HFF-Myc (cell line): ENCODE results near the gene MAP3K5.

Experiments used
- DNase-seq: peaks from one replicate; pipeline ENCODE4 v3.0.0-alpha.2; 2011; ENCODE audit warnings: low read depth; ENCODE audit errors: extremely low read depth
- H3K4me3 ChIP-seq: replicated peaks from 2 replicates; pipeline ENCODE4 v1.5.1; 2011; ENCODE audit warnings: low read depth, mild to moderate bottlenecking, control low read depth, low read length
- TF ChIP-seq, protein P1 (sequence below): IDR thresholded peaks from 2 replicates; pipeline ENCODE4 v1.5.1; 2012; ENCODE audit warnings: mild to moderate bottlenecking, low read depth, low read length, control low read depth; ENCODE audit errors: missing control alignments

MAP3K5 gene

DNA sequence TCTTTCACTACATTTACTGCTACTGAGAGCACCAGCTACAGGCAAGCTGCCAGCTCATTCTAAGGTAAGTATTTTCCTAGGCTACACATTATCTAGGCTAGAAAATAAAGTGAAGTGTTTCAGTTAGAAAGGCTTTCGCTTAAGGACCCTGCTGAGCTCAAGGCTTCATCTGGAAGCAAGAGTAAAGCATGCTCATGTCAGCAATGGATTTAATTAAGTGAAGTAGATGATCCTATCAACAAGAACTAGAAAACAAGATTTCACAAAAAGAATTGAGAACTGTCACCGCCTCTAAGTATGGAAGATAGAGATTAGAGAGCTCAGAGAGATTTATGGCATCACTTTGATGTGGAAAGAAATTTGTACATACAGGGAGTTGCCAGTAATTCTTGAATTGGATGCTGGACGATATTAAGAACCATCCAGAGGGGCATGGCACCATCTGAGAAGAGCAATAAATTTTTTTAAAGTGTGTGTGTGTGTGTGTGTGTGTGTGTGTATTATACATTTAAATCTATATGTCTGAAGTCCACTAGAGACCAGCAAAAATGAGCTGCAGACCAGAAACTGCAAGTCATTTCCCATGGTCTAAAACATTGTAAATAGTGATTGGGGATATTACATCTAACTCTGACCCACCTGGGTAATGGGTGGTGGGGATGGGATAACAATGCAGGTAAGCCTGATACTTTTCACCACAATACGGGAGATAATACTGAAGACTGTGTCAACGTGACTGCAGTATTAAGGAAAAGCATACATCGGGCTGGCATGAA is 136.8 kb downstream of the MAP3K5 start:
- no peak for DNase-seq
- H3K4me3 ChIP-seq, result no peak overlapping the region
- TF ChIP-seq, protein P1, sequence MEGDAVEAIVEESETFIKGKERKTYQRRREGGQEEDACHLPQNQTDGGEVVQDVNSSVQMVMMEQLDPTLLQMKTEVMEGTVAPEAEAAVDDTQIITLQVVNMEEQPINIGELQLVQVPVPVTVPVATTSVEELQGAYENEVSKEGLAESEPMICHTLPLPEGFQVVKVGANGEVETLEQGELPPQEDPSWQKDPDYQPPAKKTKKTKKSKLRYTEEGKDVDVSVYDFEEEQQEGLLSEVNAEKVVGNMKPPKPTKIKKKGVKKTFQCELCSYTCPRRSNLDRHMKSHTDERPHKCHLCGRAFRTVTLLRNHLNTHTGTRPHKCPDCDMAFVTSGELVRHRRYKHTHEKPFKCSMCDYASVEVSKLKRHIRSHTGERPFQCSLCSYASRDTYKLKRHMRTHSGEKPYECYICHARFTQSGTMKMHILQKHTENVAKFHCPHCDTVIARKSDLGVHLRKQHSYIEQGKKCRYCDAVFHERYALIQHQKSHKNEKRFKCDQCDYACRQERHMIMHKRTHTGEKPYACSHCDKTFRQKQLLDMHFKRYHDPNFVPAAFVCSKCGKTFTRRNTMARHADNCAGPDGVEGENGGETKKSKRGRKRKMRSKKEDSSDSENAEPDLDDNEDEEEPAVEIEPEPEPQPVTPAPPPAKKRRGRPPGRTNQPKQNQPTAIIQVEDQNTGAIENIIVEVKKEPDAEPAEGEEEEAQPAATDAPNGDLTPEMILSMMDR, result no peak

DNA sequence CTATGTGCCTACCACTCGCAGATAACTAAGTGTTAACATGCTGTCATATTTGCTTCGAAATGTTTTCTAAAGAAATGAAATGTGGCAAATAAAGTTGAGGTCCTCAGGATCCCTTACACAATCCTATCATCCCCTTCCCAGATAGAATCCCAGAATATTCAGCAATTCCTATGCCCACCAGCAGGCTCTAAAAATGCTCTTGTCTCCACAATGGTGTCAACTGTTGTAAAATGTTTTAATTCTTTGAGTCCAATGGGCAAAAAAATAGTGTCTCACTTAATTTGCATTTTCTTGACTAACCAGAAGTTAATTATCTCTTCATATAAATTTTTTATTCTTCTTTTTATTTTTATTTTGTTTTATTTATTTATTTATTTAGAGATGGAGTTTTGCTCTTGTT is 138.2 kb downstream of the MAP3K5 start:
- no peak for DNase-seq
- no peak overlapping the region for H3K4me3 ChIP-seq
- TF ChIP-seq, protein P1, result no peak

DNA sequence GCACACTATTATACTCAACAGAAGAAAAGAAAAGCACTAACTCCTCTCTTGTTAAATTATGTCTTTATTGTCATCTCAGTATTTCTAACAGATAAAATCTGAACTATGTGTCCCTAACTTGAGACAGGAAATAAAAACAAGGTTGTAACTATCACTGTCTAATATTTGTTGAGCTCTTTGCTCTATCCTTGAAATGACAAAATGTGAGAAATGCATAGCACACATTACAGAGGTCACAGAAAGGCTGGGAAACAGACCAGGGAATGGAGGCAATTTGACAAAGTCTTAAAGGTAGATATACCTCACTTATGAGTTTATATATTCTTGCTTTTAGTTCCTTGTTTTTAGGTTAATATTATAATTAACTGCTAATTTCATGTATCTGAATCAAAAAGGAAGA is 139.6 kb downstream of the MAP3K5 start:
- H3K4me3 ChIP-seq, result no peak overlapping the region
- no peak for DNase-seq
- TF ChIP-seq, protein P1, result no peak

DNA sequence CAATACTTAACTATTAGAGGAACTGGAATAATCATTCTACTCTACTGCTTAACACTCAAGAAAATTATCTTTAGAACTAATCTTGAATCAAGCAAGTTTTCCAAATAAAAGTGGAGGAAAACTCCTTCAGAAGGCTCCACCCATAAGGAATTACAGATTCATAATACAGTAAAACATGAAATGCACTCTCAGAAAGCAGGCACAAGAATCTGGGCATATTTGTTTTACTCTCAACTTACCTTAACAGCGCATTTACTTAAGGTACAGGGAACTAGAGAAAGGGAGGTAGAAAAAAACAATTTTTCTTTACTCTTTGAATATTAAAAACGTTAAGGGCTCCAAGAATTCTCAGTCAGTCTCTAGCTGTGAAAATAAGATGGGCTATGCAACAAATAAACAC is 140.3 kb downstream of the MAP3K5 start:
- H3K4me3 ChIP-seq, result no peak overlapping the region
- DNase-seq, result no peak
- TF ChIP-seq, protein P1, result no peak

DNA sequence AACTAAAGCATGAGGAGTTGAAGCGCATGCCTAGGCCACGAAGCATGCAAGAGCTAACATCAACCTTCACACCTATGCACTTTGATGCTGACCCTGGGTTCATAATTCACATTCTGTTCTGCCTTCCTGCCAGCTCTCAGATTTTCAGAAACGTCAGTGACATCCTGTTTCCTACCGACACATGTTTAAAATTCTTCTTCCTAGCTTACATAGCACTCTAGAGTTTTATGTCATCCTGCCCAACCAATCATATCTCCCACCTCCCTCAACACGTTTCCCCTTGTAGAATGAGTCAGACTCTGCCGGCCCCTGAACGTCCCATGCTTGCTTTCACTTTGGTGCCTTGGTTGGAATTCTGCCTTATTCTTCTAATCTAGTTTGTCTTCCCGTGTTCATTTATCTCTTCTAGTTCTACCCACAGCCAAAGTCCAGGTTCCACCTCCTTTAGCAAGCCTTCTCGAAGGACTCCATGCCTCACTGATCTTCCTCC is 144.9 kb downstream of the MAP3K5 start:
- DNase-seq, result peak; percentile 46
- TF ChIP-seq, protein P1, result no peak
- no peak overlapping the region for H3K4me3 ChIP-seq

DNA sequence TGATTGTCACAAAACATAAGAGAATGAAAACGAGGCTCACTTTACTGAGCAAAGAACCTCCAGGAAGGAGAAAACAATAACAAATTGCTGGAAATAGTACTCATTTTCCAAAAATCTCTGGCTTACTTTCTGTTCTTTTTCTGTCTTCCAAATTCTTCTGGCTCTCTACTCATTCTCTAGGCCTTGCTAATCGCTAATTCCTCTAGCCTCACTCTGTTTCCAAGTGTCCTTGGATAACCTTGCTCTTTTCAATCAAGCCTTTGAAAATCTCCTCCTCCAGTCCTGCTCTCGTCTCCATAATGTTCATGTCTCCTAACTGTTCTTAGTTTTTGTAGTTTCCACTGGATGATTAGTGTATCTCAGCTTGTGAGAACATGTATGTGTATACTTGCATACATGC is 145.9 kb downstream of the MAP3K5 start:
- no peak for DNase-seq
- TF ChIP-seq, protein P1, result no peak
- no peak overlapping the region for H3K4me3 ChIP-seq

DNA sequence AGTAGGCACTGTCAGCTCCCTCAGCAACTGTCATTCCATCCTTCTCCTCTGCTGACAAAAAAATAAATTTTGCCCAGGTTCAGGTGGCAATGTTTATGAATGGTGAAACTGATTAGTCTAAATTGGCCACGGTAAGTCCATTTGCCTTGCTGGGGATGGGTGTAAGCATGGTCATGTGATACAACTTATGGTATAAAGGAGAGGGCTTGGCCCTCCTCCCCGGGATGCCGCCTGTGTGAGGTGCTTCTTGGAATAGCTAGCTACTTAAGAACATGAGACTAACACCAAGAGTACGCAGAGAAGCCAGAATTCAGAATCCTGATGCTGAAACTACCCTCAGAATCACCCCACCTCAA is 147.7 kb downstream of the MAP3K5 start:
- TF ChIP-seq, protein P1, result no peak
- no peak for DNase-seq
- H3K4me3 ChIP-seq, result no peak overlapping the region
